Natural killer cell (primary cell): ENCODE data around the gene SPINT4. TPM values are rescaled to one million over a fixed set of nuclear protein-coding genes. Genes with fewer than 3 reads are reported as not detected.
"Not testable (repeated sequence)": the region's sequence is repeated elsewhere in the genome, so short reads cannot be mapped to it uniquely, and the experiment has no call there.

Source experiments
- ATAC-seq, 3 donors: fragments of 150-1000 bp in 2 of 3; fragments of 200-7000 bp in 1 of 3; cut with Tn5 transposase; 1 replicate in 1 of 3; 2 replicates in 2 of 3; pipeline ENCODE4 v1.10.0; 2021; ENCODE audit warnings: mild to moderate bottlenecking in 2 of 3, moderate library complexity in 2 of 3
- DNase-seq, 2 donors: peaks; one replicate each; pipeline versions ENCODE4 v3.0.0 to v3.0.0-alpha.2; 2013 to 2021; ENCODE audit warnings: mixed read lengths in 1 of 2
- H3K27ac ChIP-seq: one replicate; pipeline ENCODE4 v1.5.1; 2013; ENCODE audit warnings: mild to moderate bottlenecking, low read length
- H3K27me3 ChIP-seq: one replicate; pipeline ENCODE4 v1.6.1; 2013; ENCODE audit warnings: low read length; ENCODE audit not compliant: control insufficient read depth, insufficient read depth
- H3K36me3 ChIP-seq: one replicate; pipeline ENCODE4 v1.6.1; 2013; ENCODE audit warnings: low read length; ENCODE audit not compliant: control insufficient read depth, insufficient read depth
- H3K4me1 ChIP-seq: one replicate; pipeline ENCODE4 v1.6.1; 2013; ENCODE audit warnings: low read length; ENCODE audit not compliant: control insufficient read depth, insufficient read depth
- H3K4me3 ChIP-seq: one replicate; pipeline ENCODE4 v1.5.1; 2013; ENCODE audit warnings: low read length
- H3K9me3 ChIP-seq: one replicate; pipeline ENCODE4 v1.6.1; 2013; ENCODE audit warnings: low read length; ENCODE audit not compliant: control insufficient read depth, insufficient read depth
- H3K27ac Mint-ChIP-seq, 2 donors: one replicate each; pipeline ENCODE4 v1.8.0; 2022; ENCODE audit warnings: mild to moderate bottlenecking in 2 of 2, mixed read lengths in 2 of 2, moderate library complexity in 1 of 2
- H3K27me3 Mint-ChIP-seq, 2 donors: one replicate each; pipeline ENCODE4 v1.8.0; 2022; ENCODE audit warnings: low read depth in 2 of 2, mixed read lengths in 2 of 2
- H3K36me3 Mint-ChIP-seq: one replicate; pipeline ENCODE4 v1.8.0; 2022; ENCODE audit warnings: mixed read lengths
- H3K4me1 Mint-ChIP-seq, 2 donors: one replicate each; pipeline ENCODE4 v1.8.0; 2022; ENCODE audit warnings: mixed read lengths in 2 of 2
- H3K4me3 Mint-ChIP-seq: one replicate; pipeline ENCODE4 v1.8.0; 2022; ENCODE audit warnings: mild to moderate bottlenecking, moderate library complexity, mixed read lengths
- H3K9me3 Mint-ChIP-seq, 2 donors: one replicate each; pipeline ENCODE4 v1.8.0; 2022; ENCODE audit warnings: mixed read lengths in 2 of 2
- WGBS: methylation state at CpG from one replicate; pipeline ENCODE4 v1.1.7; 2013; ENCODE audit warnings: missing lambda C conversion rate; ENCODE audit not compliant: insufficient coverage; 5-methylcytosine and 5-hydroxymethylcytosine counted together
- intact Hi-C: fragments of 100-400 bp; cut with micrococcal nuclease; formaldehyde crosslinking; loops from one replicate; pipeline ENCODE4 v1.14.2; 2022
- total RNA-seq, 4 donors: library from RNA; stranded (reverse); fragments of 120-200 nt in 1 of 4; gene quantifications; one replicate each; pipeline versions ENCODE4 v1.2.3 to v1.2.4, GENCODE V29; 2013 to 2022
- TF ChIP-seq, protein P1 (sequence below): fragments of 200-600 bp; IDR thresholded peaks from one replicate; pipeline ENCODE4 v1.8.0; 2022; ENCODE audit warnings: antibody characterized with exemption

The SPINT4 gene
- total RNA-seq: not detected
- not detected for total RNA-seq (2013)

DNA sequence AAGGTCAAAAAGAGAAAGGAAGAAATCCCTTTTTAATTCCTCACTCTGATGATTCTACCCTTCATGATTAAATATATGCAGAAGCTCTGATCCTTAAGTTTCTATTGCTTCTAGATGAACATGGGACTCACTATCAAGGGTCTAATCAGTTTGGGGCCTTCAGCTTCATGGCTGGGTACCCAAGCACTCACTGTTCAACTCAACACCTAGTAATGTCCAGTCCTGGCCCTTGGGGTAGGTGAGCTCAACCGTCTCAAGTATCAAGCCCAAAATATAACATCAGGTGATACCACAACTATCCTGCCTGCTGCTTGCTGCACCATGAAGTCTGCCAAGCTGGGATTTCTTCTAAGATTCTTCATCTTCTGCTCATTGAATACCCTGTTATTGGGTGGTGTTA, at the start of gene SPINT4:
TSS of gene SPINT4 (plus strand) at position 301 of the 400 bp plus-strand sequence. CDS start at position 322, 21 bp downstream.
- Mint-ChIP-seq H3K4me1 (no peaks in the 10 kb centered on the region), H3K36me3 (no peaks in the 10 kb centered on the region), H3K27ac (no peak within 1 kb of the TSS), H3K9me3 (no peaks in the 10 kb centered on the region), H3K27me3 (peaks cover 20 to 58% of the 10 kb centered on the region in 2 donors), H3K4me3 (no peak within 1 kb of the TSS)
- H3K27me3 ChIP-seq: no peaks in the 10 kb centered on the region
- H3K9me3 ChIP-seq: no peaks in the 10 kb centered on the region
- 80% methylated on average over 1 of the region's 1 CpG for WGBS
- intact Hi-C loops: no loop called here
- DNase-seq (no peak), ATAC-seq (no peak)
- no peaks in the 10 kb centered on the region for H3K36me3 ChIP-seq
- TF ChIP-seq, protein P1, sequence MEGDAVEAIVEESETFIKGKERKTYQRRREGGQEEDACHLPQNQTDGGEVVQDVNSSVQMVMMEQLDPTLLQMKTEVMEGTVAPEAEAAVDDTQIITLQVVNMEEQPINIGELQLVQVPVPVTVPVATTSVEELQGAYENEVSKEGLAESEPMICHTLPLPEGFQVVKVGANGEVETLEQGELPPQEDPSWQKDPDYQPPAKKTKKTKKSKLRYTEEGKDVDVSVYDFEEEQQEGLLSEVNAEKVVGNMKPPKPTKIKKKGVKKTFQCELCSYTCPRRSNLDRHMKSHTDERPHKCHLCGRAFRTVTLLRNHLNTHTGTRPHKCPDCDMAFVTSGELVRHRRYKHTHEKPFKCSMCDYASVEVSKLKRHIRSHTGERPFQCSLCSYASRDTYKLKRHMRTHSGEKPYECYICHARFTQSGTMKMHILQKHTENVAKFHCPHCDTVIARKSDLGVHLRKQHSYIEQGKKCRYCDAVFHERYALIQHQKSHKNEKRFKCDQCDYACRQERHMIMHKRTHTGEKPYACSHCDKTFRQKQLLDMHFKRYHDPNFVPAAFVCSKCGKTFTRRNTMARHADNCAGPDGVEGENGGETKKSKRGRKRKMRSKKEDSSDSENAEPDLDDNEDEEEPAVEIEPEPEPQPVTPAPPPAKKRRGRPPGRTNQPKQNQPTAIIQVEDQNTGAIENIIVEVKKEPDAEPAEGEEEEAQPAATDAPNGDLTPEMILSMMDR: no peak
- no peak within 1 kb of the TSS for H3K4me3 ChIP-seq
- H3K27ac ChIP-seq: no peak within 1 kb of the TSS
- no peaks in the 10 kb centered on the region for H3K4me1 ChIP-seq

DNA sequence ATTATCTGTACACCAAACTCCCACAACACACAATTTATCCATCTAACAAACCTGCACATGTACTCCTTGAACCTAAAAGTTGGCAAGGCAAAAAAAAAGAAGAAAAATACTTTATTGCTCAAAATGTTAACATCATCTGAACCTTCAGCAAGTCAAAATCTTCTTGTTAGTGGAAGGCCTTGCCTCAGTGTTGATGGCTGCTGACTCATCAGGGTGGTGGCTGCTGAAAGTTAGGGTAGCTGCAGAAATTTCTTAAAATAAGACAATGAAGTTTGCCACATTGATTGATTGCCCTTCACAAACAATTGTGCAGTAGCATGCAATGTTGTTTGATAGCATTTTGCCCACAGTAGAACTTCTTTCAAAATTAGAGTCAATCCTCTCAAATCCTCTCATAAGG, 49.4 kb upstream of the SPINT4 start:
- Mint-ChIP-seq H3K27me3 (peaks cover 22 to 58% of the 10 kb centered on the region in 2 donors), H3K27ac (no peak overlapping the region), H3K4me3 (no peak overlapping the region), H3K36me3 (no peaks in the 10 kb centered on the region), H3K9me3 (no peaks in the 10 kb centered on the region), H3K4me1 (no peaks in the 10 kb centered on the region)
- Histone ChIP-seq H3K27me3 (peaks cover 1% of the 10 kb centered on the region), H3K9me3 (no peaks in the 10 kb centered on the region), H3K4me3 (no peak overlapping the region), H3K4me1 (no peaks in the 10 kb centered on the region), H3K27ac (no peak overlapping the region), H3K36me3 (no peaks in the 10 kb centered on the region)
- TF ChIP-seq, protein P1: no peak
- no peak for DNase-seq
- no peak for ATAC-seq
- intact Hi-C loops: no loop called here

DNA sequence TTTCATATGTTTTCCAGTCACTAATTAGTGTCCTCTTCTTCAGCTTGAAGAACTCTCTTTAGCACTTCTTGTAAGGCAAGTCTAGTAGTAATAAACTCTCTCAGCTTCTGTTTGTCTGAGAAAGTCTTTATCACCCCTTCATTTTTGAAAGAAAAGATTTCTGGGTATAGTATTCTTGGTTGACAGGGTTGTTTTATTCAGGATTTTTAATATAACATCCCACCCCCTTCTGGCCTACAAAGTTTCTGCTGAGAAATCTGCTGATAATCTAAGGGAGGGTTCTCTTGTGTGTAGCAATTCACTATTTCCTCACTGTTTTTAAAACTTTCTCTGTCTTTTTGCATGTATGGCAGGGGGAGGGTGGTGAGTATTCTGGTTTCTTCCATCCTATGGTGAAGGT, 42.5 kb upstream of the SPINT4 start:
- Mint-ChIP-seq H3K27me3 (peaks cover 5 to 30% of the 10 kb centered on the region in 2 donors), H3K4me1 (no peaks in the 10 kb centered on the region), H3K4me3 (no peak overlapping the region), H3K36me3 (peaks cover 11% of the 10 kb centered on the region), H3K27ac (no peak overlapping the region), H3K9me3 (peaks cover 2 to 5% of the 10 kb centered on the region in 2 donors)
- Histone ChIP-seq H3K27me3 (peaks cover 2% of the 10 kb centered on the region), H3K27ac (no peak overlapping the region), H3K4me1 (no peaks in the 10 kb centered on the region), H3K9me3 (peaks cover 20% of the 10 kb centered on the region), H3K4me3 (no peak overlapping the region), H3K36me3 (no peaks in the 10 kb centered on the region)
- ATAC-seq (no peak), DNase-seq (no peak)
- TF ChIP-seq, protein P1: no peak
- intact Hi-C loops: no loop called here

DNA sequence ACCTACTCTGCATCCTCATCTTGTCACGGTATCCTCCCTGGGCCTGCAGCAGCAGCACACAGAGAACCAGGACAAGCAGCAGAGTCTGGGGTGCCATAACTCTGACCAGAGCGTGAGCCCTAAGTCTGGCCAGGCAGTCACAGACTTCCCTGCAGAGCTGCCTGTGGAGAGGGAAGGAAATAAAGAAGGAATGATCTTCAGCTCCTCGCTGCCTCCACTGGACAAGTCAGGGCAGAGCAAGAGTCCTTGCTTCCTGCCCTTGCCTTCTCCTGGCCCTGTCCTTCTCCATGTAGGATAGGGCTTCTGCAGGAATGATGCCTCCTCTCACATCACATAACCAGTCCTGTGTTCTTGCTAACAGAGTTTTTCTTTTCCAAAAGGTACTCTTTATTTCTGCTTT, 36.3 kb upstream of the SPINT4 start:
- Mint-ChIP-seq H3K27ac (no peak overlapping the region), H3K36me3 (no peaks in the 10 kb centered on the region), H3K27me3 (peaks cover 3 to 13% of the 10 kb centered on the region in 2 donors), H3K9me3 (peaks cover 0 to 2% of the 10 kb centered on the region in 2 donors), H3K4me3 (no peak overlapping the region), H3K4me1 (no peaks in the 10 kb centered on the region)
- Histone ChIP-seq H3K36me3 (no peaks in the 10 kb centered on the region), H3K9me3 (no peaks in the 10 kb centered on the region), H3K27me3 (no peaks in the 10 kb centered on the region), H3K4me3 (no peak overlapping the region), H3K4me1 (no peaks in the 10 kb centered on the region), H3K27ac (no peak overlapping the region)
- no peak for DNase-seq
- no peak for ATAC-seq
- TF ChIP-seq, protein P1: no peak
- WGBS: 66% methylated on average over 3 of the region's 3 CpGs
- intact Hi-C loops: no loop called here

DNA sequence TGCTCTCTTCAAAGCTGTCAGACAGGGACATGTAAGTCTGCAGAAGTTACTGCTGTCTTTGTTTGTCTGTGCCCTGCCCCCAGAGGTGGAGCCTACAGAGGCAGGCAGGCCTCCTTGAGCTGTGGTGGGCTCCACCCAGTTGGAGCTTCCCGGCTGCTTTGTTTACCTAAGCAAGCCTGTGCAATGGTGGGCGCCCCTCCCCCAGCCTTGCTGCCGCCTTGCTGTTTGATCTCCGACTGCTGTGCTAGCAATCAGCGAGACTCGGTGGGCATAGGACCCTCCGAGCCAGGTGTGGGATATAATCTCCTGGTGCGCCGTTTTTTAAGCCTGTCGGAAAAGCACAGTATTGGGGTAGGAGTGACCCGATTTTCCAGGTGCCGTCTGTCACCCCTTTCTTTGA, 28.8 kb upstream of the SPINT4 start:
- intact Hi-C loops, ATAC-seq, H3K27me3 ChIP-seq, H3K9me3 Mint-ChIP-seq, H3K4me1 ChIP-seq, H3K27ac Mint-ChIP-seq, H3K4me1 Mint-ChIP-seq, H3K9me3 ChIP-seq, H3K36me3 Mint-ChIP-seq, H3K27ac ChIP-seq, H3K4me3 Mint-ChIP-seq, DNase-seq, H3K36me3 ChIP-seq, H3K4me3 ChIP-seq: not testable (repeated sequence)
- peaks cover 14 to 34% of the 10 kb centered on the region in 2 donors for H3K27me3 Mint-ChIP-seq
- 90% methylated on average over 12 of the region's 12 CpGs for WGBS
